ENCODE data around the gene PAM.

DNA sequence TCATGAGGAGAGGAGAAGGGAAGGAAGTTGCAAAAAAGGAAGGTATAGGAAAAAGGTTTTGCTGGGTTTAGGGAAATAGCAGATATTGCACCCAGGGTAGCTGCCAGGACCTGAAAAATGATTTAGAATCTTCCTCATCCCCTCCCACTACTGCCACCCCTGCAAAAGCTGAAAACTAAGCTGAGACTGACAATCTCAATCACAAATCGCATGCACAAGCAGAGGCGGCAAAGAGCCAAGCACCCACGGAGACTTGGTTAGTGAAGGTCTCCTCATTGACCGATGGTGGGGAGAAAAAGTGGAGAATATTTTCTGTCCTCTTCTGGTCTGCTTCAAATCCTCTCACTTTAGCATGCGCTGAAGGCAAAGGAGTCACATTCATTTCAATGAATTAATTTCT, 39.1 kb upstream of the PAM start:
- no peak for TF ChIP-seq POLR2A (IDR thresholded peaks at IDR 0.05)
- TF ChIP-seq, protein P1, sequence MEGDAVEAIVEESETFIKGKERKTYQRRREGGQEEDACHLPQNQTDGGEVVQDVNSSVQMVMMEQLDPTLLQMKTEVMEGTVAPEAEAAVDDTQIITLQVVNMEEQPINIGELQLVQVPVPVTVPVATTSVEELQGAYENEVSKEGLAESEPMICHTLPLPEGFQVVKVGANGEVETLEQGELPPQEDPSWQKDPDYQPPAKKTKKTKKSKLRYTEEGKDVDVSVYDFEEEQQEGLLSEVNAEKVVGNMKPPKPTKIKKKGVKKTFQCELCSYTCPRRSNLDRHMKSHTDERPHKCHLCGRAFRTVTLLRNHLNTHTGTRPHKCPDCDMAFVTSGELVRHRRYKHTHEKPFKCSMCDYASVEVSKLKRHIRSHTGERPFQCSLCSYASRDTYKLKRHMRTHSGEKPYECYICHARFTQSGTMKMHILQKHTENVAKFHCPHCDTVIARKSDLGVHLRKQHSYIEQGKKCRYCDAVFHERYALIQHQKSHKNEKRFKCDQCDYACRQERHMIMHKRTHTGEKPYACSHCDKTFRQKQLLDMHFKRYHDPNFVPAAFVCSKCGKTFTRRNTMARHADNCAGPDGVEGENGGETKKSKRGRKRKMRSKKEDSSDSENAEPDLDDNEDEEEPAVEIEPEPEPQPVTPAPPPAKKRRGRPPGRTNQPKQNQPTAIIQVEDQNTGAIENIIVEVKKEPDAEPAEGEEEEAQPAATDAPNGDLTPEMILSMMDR (IDR thresholded peaks at IDR 0.05), result no peak

Data from testis (tissue), 2 donors.